ENCODE measurements around the gene RAVER1.

GRCh38 chr19:10335352-10335985 is 2.1 kb upstream of the RAVER1 start:
- TF ChIP-seq CTCF (IDR thresholded peaks at IDR 0.05 in 4 of 5, conservative IDR thresholded peaks at IDR 0.05 in 1 of 5) (no peak), POLR2A (IDR thresholded peaks at IDR 0.05) (no peak)

Data from gastrocnemius medialis (tissue), 4 donors.